GM11168 (cell line): Measurements from ENCODE around the gene BET1.
"Not testable (repeated sequence)": the region's sequence is repeated elsewhere in the genome, so short reads cannot be mapped to it uniquely, and the experiment has no call there.

Experiments
- in situ Hi-C: fragments of 300-500 bp; cut with MboI; formaldehyde crosslinking; loops from one replicate; pipeline ENCODE4 v1.12.0; 2022; ENCODE audit warnings: low sequenced_read_pairs; ENCODE audit not compliant: unreplicated experiment

The BET1 gene, protein sequence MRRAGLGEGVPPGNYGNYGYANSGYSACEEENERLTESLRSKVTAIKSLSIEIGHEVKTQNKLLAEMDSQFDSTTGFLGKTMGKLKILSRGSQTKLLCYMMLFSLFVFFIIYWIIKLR

GRCh38 chr7:94004024-94004951 lies at the start of gene BET1:
BET1 (minus strand) TSS chr7:94004355; CDS start chr7:94004216, 139 bp downstream.
- in situ Hi-C loops = no loop called here

DNA sequence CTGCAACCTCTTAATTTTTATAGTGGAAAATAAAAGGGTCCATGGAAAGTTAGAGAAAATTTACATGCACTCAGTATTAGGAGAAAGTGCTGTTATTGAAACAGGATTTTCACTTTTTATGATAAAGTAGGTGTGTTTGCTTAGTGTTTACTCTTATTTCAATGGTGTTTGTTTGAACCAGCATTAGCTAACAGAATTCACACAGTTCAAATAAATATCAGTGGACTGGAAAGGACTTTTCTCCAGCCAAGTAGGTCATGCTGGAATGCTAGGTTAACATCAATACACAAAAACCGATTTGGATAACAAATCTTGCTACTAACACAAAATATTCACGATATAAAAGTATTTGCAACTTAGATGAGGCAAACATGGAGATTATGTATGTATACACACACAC lies 49.4 kb upstream of the BET1 start:
- in situ Hi-C loops = no loop called here

DNA sequence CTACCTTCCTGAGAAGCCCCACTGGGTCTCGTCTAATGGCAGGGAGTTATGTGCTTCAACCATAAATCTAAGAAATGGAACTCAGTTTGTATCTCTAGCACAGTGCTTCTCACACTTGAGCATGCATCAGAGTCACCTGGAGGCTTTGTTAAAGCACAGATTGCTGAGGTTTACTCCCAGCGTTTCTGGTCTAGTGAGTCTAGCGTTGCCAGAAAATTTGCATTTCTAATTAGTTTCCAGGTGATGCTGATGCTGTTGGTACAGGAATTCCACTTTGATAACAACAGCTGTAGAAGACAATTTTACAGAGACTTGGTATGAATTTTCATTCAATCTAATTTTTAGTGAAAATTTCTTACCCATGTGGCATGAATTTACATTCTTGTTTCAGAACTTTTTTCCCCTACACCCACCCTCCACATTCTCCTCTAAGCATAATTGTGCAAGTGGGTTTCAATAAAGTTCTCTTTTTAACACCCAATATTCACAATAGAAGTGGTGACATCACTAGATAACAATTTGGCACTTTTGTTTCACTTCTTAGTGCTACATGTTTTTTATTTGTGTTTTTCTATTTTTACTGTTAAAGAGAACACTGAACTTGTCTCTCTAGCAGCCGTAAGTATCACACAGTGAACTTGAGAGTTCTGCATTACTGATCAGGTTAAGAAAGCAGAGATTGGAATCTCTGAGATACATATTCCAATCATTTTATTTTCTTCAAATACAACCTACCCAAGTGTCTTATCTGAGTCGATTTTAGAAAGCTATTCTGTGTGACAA lies 48.4 kb upstream of the BET1 start:
- in situ Hi-C loops = no loop called here

DNA sequence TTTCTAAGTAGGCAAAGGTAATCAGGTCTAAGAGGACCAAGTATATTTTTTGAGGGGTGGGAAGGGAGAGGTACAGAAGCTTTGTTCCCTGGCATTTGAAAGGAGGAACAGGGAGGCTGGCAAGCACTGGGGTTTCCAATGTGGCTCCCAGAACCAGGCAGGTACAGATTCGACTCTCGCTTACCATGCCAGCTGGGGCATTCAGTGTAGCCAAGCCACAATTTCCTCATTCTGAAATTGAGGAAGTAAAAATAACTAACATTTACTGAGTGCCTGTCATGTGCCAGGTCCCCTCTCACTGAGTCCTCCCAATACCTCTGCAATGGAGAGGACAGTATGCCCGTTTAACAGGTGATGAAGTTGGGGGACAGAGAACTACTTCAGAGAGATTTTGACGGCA lies 45.9 kb upstream of the BET1 start:
- in situ Hi-C loops = no loop called here

- in situ Hi-C loops = no loop called here
Measured at GRCh38 chr7:94049615-94050014, 45.5 kb upstream of the BET1 start.

DNA sequence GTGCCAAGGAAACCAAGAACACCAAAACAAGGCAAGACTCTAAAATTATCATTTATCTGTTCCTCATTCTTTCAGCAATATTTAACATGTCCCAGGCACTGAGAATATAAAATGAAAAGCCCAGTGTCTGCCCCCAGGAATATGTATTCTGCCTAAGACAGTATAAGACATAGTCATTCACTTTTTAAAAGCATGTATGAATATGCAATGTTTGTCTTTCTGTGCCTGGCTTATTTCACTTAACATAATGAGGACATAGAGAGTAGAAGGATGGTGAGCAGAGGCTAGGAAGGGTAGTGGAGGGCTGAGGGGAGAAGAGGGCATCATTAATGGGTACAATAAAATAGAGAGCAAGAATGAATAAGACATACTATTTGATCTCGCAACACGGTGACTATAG lies 44.6 kb upstream of the BET1 start:
- in situ Hi-C loops = no loop called here

DNA sequence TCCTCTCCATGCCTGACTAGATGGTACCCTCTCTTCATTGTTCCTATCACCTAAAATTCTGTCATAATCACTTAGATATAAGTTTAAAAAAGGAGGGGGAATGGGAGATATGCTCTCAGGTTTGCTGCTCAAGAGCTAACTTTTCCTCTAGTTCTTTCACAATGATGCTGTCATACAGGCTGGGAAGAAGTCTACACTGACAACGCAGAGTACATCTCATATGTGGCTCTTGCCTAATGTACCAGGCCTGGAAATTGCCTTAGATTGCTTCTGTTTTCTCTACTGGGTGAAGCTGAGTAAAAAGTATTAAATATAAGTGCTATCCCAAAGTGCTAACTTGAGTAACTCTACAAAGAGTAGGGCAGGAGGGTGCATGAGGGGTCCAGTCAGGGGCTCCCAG lies 43.8 kb upstream of the BET1 start:
- in situ Hi-C loops = no loop called here

GRCh38 chr7:94045581-94045980 lies 41.4 kb upstream of the BET1 start:
- in situ Hi-C loops = no loop called here

- in situ Hi-C loops = no loop called here
Measured at GRCh38 chr7:94044806-94045205, 40.7 kb upstream of the BET1 start.

DNA sequence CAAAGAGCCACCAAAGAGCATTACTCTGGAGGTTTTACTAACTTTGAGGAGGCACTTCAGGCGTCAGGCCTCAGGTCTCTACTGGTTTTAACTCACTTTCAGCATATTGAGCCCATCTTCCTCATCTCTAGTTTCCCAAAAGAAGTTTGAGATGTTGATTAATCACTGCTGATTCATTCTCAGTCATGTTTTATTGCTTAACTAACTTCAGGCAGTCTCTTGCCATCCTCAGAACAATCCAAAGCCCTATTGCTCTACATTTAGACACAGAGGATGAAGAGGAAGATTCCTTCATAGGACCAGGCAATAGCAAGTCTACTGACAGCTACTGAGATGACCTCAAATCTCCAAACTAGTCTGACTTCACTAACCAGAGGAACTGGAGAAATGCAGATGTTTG lies 39.1 kb upstream of the BET1 start:
- in situ Hi-C loops = no loop called here

DNA sequence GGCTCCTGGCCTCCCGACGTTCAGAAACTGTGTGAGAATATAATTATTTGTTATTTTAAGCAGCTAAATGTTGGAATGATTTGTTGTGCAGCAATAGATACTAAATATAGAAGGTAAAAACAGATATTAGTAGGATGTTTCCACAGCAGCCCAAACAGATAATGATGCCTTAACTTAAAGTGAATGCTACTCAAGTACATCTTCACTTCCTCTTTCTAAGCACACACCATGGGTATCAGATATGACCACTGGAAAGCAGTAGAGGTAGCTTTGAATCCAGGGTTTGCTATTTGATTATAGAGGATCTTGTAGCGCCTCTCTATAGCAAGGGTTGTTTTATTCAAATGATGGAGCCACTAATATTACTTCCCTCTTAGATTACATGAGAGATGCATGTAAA lies 38.2 kb upstream of the BET1 start:
- in situ Hi-C loops = no loop called here

GRCh38 chr7:94041529-94041928 lies 37.4 kb upstream of the BET1 start:
- in situ Hi-C loops = no loop called here

DNA sequence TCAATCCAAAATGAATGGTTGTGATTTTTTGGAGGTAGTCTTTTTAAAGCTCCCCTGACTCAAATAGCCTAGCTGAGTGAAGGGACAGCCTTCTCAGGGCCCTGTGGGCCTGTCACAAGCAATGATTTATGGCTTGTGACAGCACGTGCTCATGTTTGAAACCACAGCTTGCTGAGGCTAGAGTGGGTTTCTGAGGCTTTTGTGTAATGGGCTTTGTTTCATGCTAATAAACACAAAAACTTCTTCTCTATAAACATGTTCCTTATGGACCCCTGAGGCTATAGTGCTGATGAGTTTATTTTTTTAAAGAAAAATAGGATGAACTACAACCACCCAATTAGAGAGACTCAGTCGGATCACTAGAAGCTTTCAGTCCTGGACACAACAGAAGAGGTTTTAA lies 36.1 kb upstream of the BET1 start:
- in situ Hi-C loops = no loop called here

GRCh38 chr7:94039368-94040035 lies 35.3 kb upstream of the BET1 start:
- in situ Hi-C loops = no loop called here

GRCh38 chr7:94031865-94032264 lies 27.7 kb upstream of the BET1 start:
- in situ Hi-C loops = no loop called here

GRCh38 chr7:94030634-94031033 lies 26.5 kb upstream of the BET1 start:
- in situ Hi-C loops = no loop called here

DNA sequence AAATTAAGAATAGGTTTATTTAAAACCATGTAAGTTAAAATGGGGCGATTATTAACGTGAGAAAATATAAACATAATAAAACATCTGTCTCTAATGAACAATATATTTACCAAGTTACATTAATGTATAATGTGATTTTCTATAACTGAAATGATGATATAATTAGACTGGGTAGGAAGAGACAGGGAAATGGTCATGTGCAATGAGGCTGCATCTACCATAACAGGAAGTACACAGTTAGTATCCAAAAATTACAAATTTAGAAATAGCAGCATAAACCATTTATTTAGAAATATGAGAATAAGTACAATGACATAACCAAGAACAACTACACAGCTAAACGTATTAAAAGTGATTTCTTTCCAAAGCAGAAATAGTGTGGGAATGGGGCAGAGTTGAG lies 25.8 kb upstream of the BET1 start:
- in situ Hi-C loops = no loop called here

DNA sequence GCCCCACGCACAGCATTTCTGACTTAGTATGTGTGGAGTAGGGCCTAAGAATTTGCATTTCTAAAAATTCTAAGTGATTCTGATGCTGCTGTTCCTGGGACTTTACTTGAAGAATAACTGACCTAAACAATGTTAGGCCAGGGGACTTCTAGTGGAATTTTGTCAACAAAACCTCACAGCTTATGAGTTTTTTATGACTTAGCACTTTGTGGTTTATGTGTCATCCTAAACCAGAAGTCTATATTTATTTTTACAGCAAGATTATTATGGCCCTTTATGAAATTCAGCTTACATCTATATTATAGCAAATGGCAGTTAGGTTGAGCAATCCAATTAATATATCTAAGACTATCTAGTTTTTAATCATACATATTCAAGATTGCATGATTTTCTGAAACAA lies 24.6 kb upstream of the BET1 start:
- in situ Hi-C loops = no loop called here

DNA sequence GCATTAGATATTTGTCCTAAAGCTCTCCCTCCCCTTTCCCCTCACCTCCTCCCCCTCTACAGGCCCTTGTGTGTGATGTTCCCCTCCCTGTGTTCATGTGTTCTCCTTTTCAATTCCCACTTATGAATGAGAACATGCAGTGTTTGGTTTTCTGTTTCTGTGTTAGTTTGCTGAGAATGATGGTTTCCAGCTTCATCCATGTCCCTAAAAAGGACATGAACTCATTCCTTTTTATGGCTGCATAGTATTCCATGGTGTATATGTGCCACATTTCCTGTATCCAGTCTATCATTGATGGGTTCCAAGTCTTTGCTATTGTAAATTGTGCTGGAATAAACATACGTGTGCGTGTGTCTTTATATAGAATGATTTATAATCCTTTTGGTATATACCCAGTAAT lies 22.5 kb upstream of the BET1 start:
- in situ Hi-C loops = not testable (repeated sequence)

GRCh38 chr7:94022550-94022949 lies 18.4 kb upstream of the BET1 start:
- in situ Hi-C loops = no loop called here

DNA sequence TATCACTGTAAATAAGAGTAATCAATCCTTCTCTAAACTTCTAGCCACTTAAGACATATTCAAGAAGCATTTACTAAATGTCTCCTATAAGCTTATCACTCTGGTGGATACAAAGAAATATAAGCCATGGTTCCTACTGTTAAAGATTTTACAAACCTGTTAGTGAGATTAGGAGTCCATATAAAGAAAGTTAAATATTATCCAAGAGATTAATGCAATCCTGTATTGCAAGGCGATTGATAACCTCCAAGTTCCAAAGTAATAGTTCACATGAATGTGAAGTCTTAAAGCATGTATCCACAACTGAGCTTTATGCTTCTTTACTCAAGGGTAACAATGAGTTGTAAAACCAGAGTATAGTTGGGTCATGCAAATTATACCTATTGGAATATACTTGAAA lies 12.6 kb upstream of the BET1 start:
- in situ Hi-C loops = no loop called here
